H1 (cell line): ENCODE measurements around the gene TTC33. TPM values are rescaled to one million over a fixed set of nuclear protein-coding genes. Genes with fewer than 3 reads are reported as not detected.
A peak's percentile ranks its signal among the peaks of the same experiment; 100 is the strongest.

Experiments used
- RAD21 ChIP-seq, 2 experiments: IDR thresholded peaks in 1 of 2; conservative IDR thresholded peaks in 1 of 2; 2 replicates each; pipeline ENCODE4 v1.6.1; 2011; ENCODE audit warnings: low read depth in 2 of 2, low read length in 2 of 2, improper control_type of control experiment in 1 of 2, inconsistent platforms in 1 of 2, mild to moderate bottlenecking in 1 of 2, moderate library complexity in 1 of 2
- SIN3A ChIP-seq, 2 experiments: IDR thresholded peaks in 1 of 2; conservative IDR thresholded peaks in 1 of 2; 2 replicates each; pipeline ENCODE4 v1.6.1; 2011 to 2012; ENCODE audit warnings: low read length in 2 of 2, improper control_type of control experiment in 1 of 2, low read depth in 1 of 2, mild to moderate bottlenecking in 1 of 2
- TEAD4 ChIP-seq: IDR thresholded peaks from 2 replicates; pipeline ENCODE4 v1.6.1; 2012; ENCODE audit warnings: low read depth, low read length, inconsistent platforms, mixed read lengths
- polyA plus RNA-seq, 7 experiments: library from polyadenylated mRNA; depleted of rRNA in 3 of 7; stranded (reverse) in 5 of 7; unstranded in 2 of 7; fragments of >200 nt in 5 of 7; fragments of 200-250 nt in 2 of 7; gene quantifications; 1 replicate in 5 of 7; 2 replicates in 1 of 7; 4 replicates in 1 of 7; pipeline versions ENCODE4 v1.2.1 to v1.2.3, GENCODE V29; 2011 to 2013; ENCODE audit warnings: missing spikeins in 2 of 7, mixed read lengths in 2 of 7
- total RNA-seq: library from RNA; stranded (reverse); fragmentation: NEBNext Ultra II Directional; extraction: Animal tissue kit (Norgen Biotek cat#: 25700); gene quantifications from 2 replicates; pipeline ENCODE4 v1.2.1, GENCODE V29; 2021

The TTC33 gene
- total and polyA plus RNA-seq, 2 of the 8 experiments (the other 6 are each of a cell fraction or from before 2014, with no cell fraction given) = 1.2 to 12.6 TPM

DNA sequence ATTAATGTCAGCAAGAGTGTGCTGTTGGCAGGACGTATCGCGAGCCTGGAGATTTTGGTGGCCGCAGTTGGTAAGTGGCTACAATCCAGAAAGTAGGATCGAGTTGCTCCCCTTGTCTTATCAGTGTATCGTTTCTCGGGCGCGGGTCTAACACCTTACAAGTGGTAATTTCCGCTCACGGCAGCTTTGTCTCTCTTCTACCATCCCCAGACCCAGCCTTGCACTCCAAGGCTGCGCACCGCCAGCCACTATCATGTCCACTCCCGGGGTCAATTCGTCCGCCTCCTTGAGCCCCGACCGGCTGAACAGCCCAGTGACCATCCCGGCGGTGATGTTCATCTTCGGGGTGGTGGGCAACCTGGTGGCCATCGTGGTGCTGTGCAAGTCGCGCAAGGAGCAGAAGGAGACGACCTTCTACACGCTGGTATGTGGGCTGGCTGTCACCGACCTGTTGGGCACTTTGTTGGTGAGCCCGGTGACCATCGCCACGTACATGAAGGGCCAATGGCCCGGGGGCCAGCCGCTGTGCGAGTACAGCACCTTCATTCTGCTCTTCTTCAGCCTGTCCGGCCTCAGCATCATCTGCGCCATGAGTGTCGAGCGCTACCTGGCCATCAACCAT lies 74.9 kb downstream of the TTC33 start (continued):
- TF ChIP-seq SIN3A (conservative IDR thresholded peaks at IDR 0.05 in 1 of 2, IDR thresholded peaks at IDR 0.05 in 1 of 2; ENCODE audit: low read depth in 1 of 2, low read length in 2 of 2) = no peak
- 0 out of 2 replicates have a peak, but pooled peaks have one; percentile 49 for TF ChIP-seq TEAD4
- TF ChIP-seq RAD21 (IDR thresholded peaks at IDR 0.05 in 1 of 2, conservative IDR thresholded peaks at IDR 0.05 in 1 of 2; ENCODE audit: low read depth in 2 of 2, low read length in 2 of 2) = peak; percentile 34 to 49; a peak in 3 of 4 replicates
- TF ChIP-seq, all 59 proteins: peak for 3
